Mucosa of stomach (tissue), 1 donor: Measurements from ENCODE around the gene ARHGEF3.
"Not testable (repeated sequence)": the region's sequence is repeated elsewhere in the genome, so short reads cannot be mapped to it uniquely, and the experiment has no call there.

ENCODE experiments used
- H3K27me3 ChIP-seq: one replicate; pipeline ENCODE4 v1.7.0; 2013; ENCODE audit warnings: mild to moderate bottlenecking, low read length; ENCODE audit not compliant: control insufficient read depth, insufficient read depth
- H3K36me3 ChIP-seq: one replicate; pipeline ENCODE4 v1.7.0; 2013; ENCODE audit warnings: low read length; ENCODE audit not compliant: control insufficient read depth, insufficient read depth
- H3K4me1 ChIP-seq: one replicate; pipeline ENCODE4 v1.7.0; 2013; ENCODE audit warnings: mild to moderate bottlenecking, low read length; ENCODE audit not compliant: control insufficient read depth, insufficient read depth
- H3K4me3 ChIP-seq: one replicate; pipeline ENCODE4 v1.7.0; 2013; ENCODE audit warnings: low read length
- H3K9ac ChIP-seq: one replicate; pipeline ENCODE4 v1.7.0; 2013; ENCODE audit warnings: mild to moderate bottlenecking, low read length, moderate library complexity
- H3K9me3 ChIP-seq: one replicate; pipeline ENCODE4 v1.7.0; 2013; ENCODE audit warnings: mild to moderate bottlenecking, low read length, moderate library complexity; ENCODE audit not compliant: control insufficient read depth
- donor health status: Pancreatic carcinoma.

ARHGEF3 gene

DNA sequence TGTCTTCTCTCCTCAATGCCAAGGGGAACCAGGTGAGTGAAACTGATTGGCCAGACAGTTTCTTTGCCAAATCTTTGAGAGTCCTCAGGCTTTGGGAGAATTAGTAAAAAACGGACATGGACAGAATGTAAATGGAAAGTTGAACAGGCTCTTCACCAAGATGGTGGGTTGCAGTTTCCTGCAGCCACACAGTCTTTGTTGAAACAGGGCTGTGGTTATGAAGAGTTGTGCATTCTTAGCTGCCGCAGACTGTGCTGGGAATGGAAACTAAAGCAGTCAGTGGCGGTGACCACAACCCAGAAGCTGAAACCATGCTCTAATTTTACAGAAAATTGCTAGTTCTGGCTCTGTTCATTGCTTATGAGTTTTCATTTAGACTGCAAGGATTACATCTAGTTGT is 76.6 kb downstream of the ARHGEF3 start:
- no peaks in the 10 kb centered on the region for H3K4me1 ChIP-seq
- no peak overlapping the region for H3K9ac ChIP-seq
- no peaks in the 10 kb centered on the region for H3K27me3 ChIP-seq
- H3K36me3 ChIP-seq = no peaks in the 10 kb centered on the region
- H3K4me3 ChIP-seq = no peak overlapping the region
- H3K9me3 ChIP-seq = no peaks in the 10 kb centered on the region

DNA sequence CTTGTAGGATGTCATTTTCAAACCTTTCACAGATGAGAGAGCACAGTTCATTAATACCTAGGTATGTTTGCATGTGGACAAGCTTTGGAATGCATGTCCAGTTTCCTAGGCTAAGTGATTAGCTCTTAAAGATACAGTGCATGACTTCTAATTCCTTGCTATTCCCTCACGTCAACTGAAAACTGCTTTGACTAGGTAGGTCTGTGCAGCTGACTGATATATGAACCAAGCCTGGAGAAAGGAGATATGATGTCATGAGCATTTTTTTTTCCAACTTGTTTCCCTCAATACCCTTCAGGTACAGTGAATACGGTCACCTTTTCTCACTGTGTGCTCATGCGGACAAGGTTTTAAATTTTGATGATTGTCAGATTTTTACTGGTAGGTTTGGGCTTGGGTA is 77.1 kb downstream of the ARHGEF3 start:
- no peaks in the 10 kb centered on the region for H3K4me1 ChIP-seq
- no peaks in the 10 kb centered on the region for H3K36me3 ChIP-seq
- H3K27me3 ChIP-seq = no peaks in the 10 kb centered on the region
- no peak overlapping the region for H3K4me3 ChIP-seq
- no peak overlapping the region for H3K9ac ChIP-seq
- no peaks in the 10 kb centered on the region for H3K9me3 ChIP-seq

DNA sequence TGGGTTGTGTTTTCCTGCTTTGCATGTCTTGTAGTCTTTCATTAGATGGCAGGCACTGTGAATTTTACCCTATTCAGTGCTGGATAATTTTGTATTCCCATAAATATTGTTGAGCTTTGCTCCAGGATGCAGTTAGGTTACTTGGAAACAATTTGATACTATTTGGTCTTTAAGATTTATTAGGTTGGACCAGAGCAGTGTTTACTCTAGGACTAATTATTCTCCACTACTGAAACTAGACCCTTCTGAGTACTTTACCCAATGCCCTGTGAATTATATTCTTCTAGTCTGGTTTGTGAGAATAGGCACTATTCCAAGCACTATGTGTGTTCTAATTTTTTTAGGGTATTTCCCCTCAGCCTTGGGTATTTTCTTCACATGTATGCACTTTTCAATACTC is 80.9 kb downstream of the ARHGEF3 start:
- Histone ChIP-seq H3K36me3 (no peaks in the 10 kb centered on the region), H3K9me3 (no peaks in the 10 kb centered on the region), H3K4me3 (no peak overlapping the region), H3K4me1 (no peaks in the 10 kb centered on the region), H3K27me3 (no peaks in the 10 kb centered on the region), H3K9ac (no peak overlapping the region)

DNA sequence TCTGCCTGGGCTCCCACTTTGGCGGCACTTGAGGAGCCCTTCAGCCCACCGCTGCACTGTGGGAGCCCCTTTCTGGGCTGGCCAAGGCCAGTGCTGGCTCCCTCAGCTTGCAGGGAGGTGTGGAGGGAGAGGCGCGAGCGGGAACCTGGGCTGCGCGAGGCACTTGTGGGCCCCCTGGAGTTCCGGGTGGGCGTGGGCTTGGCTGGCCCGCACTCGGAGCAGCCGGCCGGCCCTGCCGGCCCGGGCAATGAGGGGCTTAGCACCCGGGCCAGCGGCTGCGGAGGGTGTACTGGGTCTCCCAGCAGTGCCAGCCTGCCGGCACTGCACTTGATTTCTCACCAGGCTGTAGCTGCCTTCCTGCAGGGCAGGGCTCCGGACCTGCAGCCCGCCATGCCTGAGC is 82.9 kb downstream of the ARHGEF3 start:
- H3K4me3 ChIP-seq, H3K4me1 ChIP-seq: not testable (repeated sequence)

DNA sequence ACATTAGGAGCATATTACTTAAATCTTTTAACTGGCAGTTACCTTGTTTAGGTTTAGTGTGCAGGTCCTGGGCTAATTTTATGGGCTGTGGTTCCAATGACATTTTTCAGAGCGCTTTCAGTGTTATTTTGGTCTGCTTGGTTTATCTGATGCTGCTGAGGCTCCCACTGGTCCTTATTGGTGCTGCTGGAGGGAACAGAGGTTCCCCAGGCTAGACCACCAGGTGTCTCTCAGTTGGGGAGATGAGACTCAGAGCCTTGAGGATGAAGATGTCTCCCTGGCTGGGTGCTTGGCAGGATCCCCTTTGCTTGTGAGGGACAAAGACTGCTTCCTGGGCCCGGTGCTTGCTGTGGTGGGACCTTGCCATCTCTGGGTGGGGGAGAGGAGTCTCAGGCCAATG is 90.4 kb downstream of the ARHGEF3 start:
- no peaks in the 10 kb centered on the region for H3K4me1 ChIP-seq
- no peaks in the 10 kb centered on the region for H3K27me3 ChIP-seq
- no peaks in the 10 kb centered on the region for H3K9me3 ChIP-seq
- no peak overlapping the region for H3K9ac ChIP-seq
- no peaks in the 10 kb centered on the region for H3K36me3 ChIP-seq
- H3K4me3 ChIP-seq = no peak overlapping the region

More for the DNA sequence above, 82.9 kb downstream of the ARHGEF3 start:
- not testable (repeated sequence) for H3K27me3 ChIP-seq, H3K9ac ChIP-seq, H3K9me3 ChIP-seq, H3K36me3 ChIP-seq

DNA sequence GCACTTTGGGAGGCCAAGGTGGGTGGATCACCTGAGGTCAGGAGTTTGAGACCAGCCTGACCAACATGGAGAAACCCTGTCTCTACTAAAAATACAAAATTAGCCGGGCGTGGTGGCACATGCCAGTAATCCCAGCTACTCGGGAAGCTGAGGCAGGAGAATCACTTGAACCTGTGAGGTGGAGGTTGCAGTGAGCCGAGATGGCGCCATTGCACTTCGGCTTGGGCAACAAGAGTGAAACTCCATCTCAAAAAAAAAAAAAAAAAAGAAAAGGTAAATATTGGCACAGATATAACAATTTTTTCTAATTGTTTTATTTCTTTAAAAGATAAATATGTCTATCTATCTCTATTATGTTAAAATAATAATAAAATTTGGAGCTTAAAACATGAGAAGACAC is 94.3 kb downstream of the ARHGEF3 start:
- H3K36me3 ChIP-seq, H3K9me3 ChIP-seq, H3K4me1 ChIP-seq, H3K4me3 ChIP-seq, H3K9ac ChIP-seq, H3K27me3 ChIP-seq: not testable (repeated sequence)

DNA sequence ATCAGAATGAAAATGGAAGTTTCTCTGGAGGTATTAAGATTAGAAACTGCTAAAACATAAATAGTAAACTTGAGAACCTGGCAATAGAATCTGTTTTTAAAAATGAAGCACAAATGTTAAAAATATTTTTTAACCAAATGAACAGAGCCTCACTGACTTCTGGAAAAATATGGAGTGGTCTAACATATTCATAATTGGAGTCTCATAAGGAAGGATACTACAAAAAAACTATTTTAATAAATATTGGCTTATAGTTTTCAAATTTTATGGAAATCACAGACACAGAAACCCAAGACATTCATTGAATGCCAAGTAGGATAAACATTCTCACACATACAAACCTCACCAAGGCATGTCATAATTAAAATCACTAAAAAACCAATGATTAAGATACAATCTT is 95.1 kb downstream of the ARHGEF3 start:
- Histone ChIP-seq H3K27me3 (no peaks in the 10 kb centered on the region), H3K36me3 (no peaks in the 10 kb centered on the region), H3K9ac (no peak overlapping the region)

DNA sequence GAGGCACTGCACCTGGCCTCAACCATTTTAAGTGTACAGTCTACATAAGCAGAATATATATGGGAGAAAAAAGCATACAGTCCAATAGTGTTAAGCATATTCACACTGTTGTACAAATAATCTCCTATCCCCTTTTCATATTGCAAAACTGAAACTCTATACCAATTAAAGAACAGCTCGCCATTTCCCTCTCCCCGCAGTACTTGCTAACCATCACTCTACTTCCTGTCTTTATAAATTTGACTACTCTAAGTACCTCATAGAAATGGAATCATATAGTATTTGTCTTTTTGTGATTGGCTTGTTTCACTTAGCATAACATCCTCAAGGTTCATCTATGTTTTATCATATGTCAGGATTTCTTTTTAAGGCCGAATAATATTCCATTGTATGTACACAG is 97.0 kb downstream of the ARHGEF3 start:
- Histone ChIP-seq H3K27me3 (no peaks in the 10 kb centered on the region), H3K9ac (no peak overlapping the region), H3K9me3 (no peaks in the 10 kb centered on the region), H3K36me3 (no peaks in the 10 kb centered on the region), H3K4me1 (no peaks in the 10 kb centered on the region), H3K4me3 (no peak overlapping the region)

More for the DNA sequence above, 95.1 kb downstream of the ARHGEF3 start:
- Histone ChIP-seq H3K4me1 (no peaks in the 10 kb centered on the region), H3K4me3 (no peak overlapping the region), H3K9me3 (no peaks in the 10 kb centered on the region)

DNA sequence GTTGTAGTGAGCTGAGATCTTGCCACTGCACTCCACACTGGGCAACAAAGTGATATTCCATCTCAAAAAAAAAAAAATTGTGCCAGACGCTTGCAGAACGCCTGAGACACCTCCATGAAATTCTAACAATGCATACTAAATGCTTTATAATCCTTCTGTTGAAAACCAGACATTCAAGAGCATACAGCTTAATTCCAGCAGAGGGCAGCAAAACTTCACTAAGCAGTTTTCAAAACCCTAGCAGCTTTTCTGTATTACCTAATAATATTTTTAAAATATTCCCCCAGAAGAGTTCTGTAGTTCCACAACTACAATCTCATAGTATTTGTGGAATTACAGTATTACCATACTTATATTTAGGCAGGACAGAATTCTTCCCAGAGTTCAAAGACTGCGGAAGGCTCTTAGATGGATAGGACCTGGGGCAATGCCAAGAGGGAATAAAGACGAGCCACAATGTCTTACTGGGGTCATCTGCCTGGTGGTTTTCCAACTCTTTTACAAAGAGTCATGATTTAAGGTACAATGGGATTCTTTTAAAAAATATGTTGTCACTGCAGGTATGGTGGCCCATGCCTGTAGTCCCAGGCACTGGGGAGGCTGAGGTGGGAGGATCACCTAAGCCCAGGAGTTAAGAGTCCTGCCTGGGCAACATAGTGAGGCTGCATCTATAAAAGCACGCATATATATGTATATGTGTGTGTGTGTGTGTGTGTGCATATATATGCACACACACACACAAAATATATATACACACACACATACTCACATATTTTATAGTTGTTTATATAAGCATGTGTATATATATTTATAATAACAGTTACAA is 99.0 kb downstream of the ARHGEF3 start:
- no peaks in the 10 kb centered on the region for H3K36me3 ChIP-seq
- H3K9me3 ChIP-seq = no peaks in the 10 kb centered on the region
- no peaks in the 10 kb centered on the region for H3K27me3 ChIP-seq
- H3K4me3 ChIP-seq = no peak overlapping the region
- no peak overlapping the region for H3K9ac ChIP-seq
- no peaks in the 10 kb centered on the region for H3K4me1 ChIP-seq

DNA sequence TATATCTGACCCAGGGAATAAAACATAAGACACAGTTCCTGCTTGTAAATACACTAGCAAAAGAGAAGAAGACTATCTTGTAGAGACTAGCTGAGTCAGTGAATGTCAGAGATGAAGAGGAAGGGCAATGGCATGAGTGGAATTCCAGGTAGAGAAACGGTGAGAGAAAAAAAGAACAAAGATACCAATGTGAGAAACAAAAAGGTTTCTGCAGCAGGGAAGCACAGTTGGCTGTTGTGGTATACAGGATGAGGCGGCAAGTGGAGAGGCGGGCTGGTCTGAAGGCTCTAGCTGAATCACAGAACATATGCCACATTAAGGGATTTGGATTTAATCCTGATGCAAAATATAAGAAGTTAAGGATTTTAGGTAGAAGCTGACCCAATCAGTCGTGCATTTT is 101.6 kb downstream of the ARHGEF3 start:
- no peaks in the 10 kb centered on the region for H3K36me3 ChIP-seq
- no peak overlapping the region for H3K9ac ChIP-seq
- no peak overlapping the region for H3K4me3 ChIP-seq
- H3K4me1 ChIP-seq = no peaks in the 10 kb centered on the region
- H3K9me3 ChIP-seq = no peaks in the 10 kb centered on the region
- H3K27me3 ChIP-seq = no peaks in the 10 kb centered on the region

DNA sequence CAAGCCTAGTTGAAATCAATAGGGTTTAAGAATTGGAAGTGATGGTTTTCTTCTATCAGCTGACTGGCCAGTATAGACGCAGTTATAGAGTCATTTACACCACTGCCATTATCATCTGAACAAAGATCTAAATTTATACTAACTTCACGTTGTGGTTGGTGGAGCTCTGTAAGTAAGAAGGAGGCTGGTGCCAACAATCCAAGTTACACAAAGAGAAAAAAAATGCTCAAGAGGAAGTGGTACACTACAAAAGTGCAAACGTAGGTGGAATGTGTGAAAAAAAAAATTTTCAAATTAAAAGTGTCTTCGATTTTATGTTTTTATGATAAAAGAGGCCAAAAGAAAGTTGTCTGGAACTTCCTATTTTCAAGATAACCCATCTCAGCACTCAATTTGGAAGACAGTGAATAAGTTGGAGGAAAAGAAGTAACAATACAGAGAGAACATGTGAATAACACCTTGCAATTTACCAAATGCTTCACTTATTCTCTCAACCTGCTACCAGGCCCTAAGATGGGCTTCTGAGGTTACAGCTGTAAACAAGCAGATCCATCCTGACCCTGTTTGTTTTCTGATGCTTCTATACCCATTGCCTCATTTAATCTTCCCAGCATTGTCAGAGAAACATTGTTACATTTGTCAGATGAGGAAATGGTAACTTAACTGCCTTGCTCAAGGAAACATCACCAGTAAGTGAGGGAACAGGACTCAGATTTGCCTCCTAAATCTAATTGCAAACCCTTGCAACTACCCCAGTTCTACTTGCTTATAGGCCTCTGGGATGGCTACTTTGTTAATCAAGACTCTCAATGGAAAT is 106.7 kb downstream of the ARHGEF3 start:
- Histone ChIP-seq H3K9ac (no peak overlapping the region), H3K4me3 (no peak overlapping the region), H3K27me3 (no peaks in the 10 kb centered on the region), H3K4me1 (no peaks in the 10 kb centered on the region), H3K36me3 (no peaks in the 10 kb centered on the region), H3K9me3 (no peaks in the 10 kb centered on the region)

DNA sequence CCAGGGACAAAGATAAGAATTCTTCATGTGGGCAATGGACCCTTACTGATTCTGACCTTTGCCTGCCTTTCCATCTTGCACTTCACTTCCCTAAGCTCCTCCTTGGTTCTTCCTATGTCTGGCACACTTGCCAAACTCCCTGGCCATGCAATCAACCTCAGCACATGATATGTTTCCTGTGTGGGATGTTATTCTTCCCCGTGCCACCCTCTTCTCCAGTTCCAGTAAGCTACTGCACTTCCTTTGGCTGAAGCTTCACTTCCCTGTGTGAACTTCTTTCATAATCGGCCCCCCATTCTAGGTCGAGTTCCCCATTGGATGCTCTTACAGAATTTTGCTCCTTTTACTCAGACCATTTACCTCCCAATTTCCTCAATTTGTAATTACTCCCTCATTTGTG is 108.0 kb downstream of the ARHGEF3 start:
- Histone ChIP-seq H3K9ac (no peak overlapping the region), H3K4me1 (no peaks in the 10 kb centered on the region), H3K36me3 (no peaks in the 10 kb centered on the region), H3K4me3 (no peak overlapping the region), H3K27me3 (no peaks in the 10 kb centered on the region), H3K9me3 (no peaks in the 10 kb centered on the region)
